Neural cell (in vitro differentiated cells): ENCODE measurements around the gene CLCN1.

Source experiments
- CTCF ChIP-seq: fragments of 450-650 bp; IDR thresholded peaks from 2 replicates; pipeline ENCODE4 v1.5.1; 2014; ENCODE audit warnings: antibody characterized with exemption, mild to moderate bottlenecking, moderate library complexity; ENCODE audit not compliant: poor library complexity, severe bottlenecking
- EP300 ChIP-seq: fragments of 450-650 bp; conservative IDR thresholded peaks from 2 replicates; pipeline ENCODE4 v1.6.1; 2014; ENCODE audit warnings: antibody characterized with exemption, mild to moderate bottlenecking, moderate library complexity; ENCODE audit not compliant: poor library complexity, severe bottlenecking
- POLR2AphosphoS5 ChIP-seq: IDR thresholded peaks from 2 replicates; pipeline ENCODE4 v1.6.1; 2012
- RAD21 ChIP-seq: fragments of 450-650 bp; conservative IDR thresholded peaks from 2 replicates; pipeline ENCODE4 v1.6.1; 2014; ENCODE audit warnings: antibody characterized with exemption, mild to moderate bottlenecking, moderate library complexity
- TAF1 ChIP-seq: IDR thresholded peaks from 2 replicates; pipeline ENCODE4 v1.6.1; 2012; ENCODE audit warnings: low read depth

- TF ChIP-seq CTCF: no peak
- TF ChIP-seq EP300: no peak
- TF ChIP-seq TAF1: no peak
- no peak for TF ChIP-seq POLR2AphosphoS5
- TF ChIP-seq RAD21: no peak
These were observed 33.8 kb upstream of the CLCN1 start for GRCh38 chr7:143282124-143282523.
